HepG2 (cell line): Measurements from ENCODE around the gene BANK1. TPM values are rescaled to one million over a fixed set of nuclear protein-coding genes. Genes with fewer than 3 reads are reported as not detected.

ENCODE experiments used
- ATAC-seq: fragments of 200-7000 bp; cut with Tn5 transposase; 3 replicates; pipeline ENCODE4 v1.9.1; 2020; ENCODE audit warnings: mild to moderate bottlenecking, moderate library complexity
- BruUV-seq: library from RNA; stranded (reverse); fragments of 400-500 nt; replicated peaks from 2 replicates; lab custom pipeline; 2021; lab: Mats Ljungman, UMichigan
- CTCF ChIA-PET: fragments of 300-600 bp; formaldehyde crosslinking; extraction: SDS; loops from one replicate; lab custom pipeline; 2021; ENCODE audit warnings: low total read pairs, inconsistent platforms, low intra/inter-chr PET ratio; lab: Yijun Ruan, JAX
- POLR2A ChIA-PET: fragments of 350-600 bp; sonication (Branson Sonifier 250); formaldehyde crosslinking; loops from one replicate; lab custom pipeline; 2020; ENCODE audit warnings: antibody characterized with exemption, inconsistent platforms; lab: Yijun Ruan, JAX
- DNase-seq: peaks from one replicate; pipeline ENCODE4 v3.0.0-alpha.2; 2015; ENCODE audit warnings: low spot score
- FAIRE-seq: peaks from 3 replicates; lab custom pipeline; 2011; peaks lifted over from hg19 to GRCh38; lab: Jason Lieb, UNC
- H2AFZ ChIP-seq: one replicate; pipeline ENCODE4 v1.6.1; 2011; ENCODE audit warnings: low read length, inconsistent platforms
- H3K27ac ChIP-seq: fragments of 300-600 bp; 3 replicates; pipeline ENCODE4 v1.8.0; 2011; ENCODE audit warnings: mixed run types, mild to moderate bottlenecking, mixed read lengths, low read length, inconsistent platforms; ENCODE audit not compliant: insufficient read depth; ENCODE audit errors: extremely low read length
- H3K27me3 ChIP-seq, 2 experiments: fragments of 200-600 bp in 1 of 2; 2 replicates in 1 of 2; 3 replicates in 1 of 2; pipeline versions ENCODE4 v1.6.0 to v1.8.0; 2011; ENCODE audit warnings: low read length in 2 of 2, mild to moderate bottlenecking in 2 of 2, moderate library complexity in 2 of 2, inconsistent platforms in 1 of 2; ENCODE audit not compliant: insufficient read depth in 2 of 2, control insufficient read depth in 1 of 2
- H3K36me3 ChIP-seq, 2 experiments: fragments of 200-600 bp in 1 of 2; replicated peaks in 1 of 2; 2 replicates in 1 of 2; 3 replicates in 1 of 2; pipeline versions ENCODE4 v1.5.1 to v1.8.0; 2011; ENCODE audit warnings: low read length in 2 of 2, inconsistent platforms in 1 of 2; ENCODE audit not compliant: insufficient read depth in 2 of 2, control insufficient read depth in 1 of 2
- H3K4me1 ChIP-seq: 2 replicates; pipeline ENCODE4 v1.5.1; 2012; ENCODE audit warnings: low read length, inconsistent platforms; ENCODE audit not compliant: insufficient read depth
- H3K4me2 ChIP-seq: 2 replicates; pipeline ENCODE4 v1.6.0; 2011; ENCODE audit warnings: low read depth, low read length, inconsistent platforms
- H3K4me3 ChIP-seq, 3 experiments: fragments of 200-600 bp in 1 of 3; sonication (generic), shearing (Covaris generic) in 1 of 3; replicated peaks in 1 of 3; 2 replicates each; pipeline ENCODE4 v1.5.1; 2011 to 2016; ENCODE audit warnings: low read length in 3 of 3, inconsistent platforms in 2 of 3, low read depth in 2 of 3, mild to moderate bottlenecking in 2 of 3, control low read depth in 1 of 3, mixed read lengths in 1 of 3; ENCODE audit not compliant: insufficient read depth in 1 of 3
- H3K79me2 ChIP-seq: one replicate; pipeline ENCODE4 v1.6.1; 2011; ENCODE audit warnings: low read length, inconsistent platforms; ENCODE audit not compliant: insufficient read depth
- H3K9ac ChIP-seq: 2 replicates; pipeline ENCODE4 v1.6.0; 2011; ENCODE audit warnings: mild to moderate bottlenecking, low read depth, low read length, inconsistent platforms; ENCODE audit not compliant: insufficient read depth
- H3K9me3 ChIP-seq: 2 replicates; pipeline ENCODE4 v1.5.1; 2012; ENCODE audit warnings: mild to moderate bottlenecking, low read length
- H4K20me1 ChIP-seq: 2 replicates; pipeline ENCODE4 v1.6.0; 2011; ENCODE audit warnings: inconsistent platforms, mild to moderate bottlenecking, low read length, moderate library complexity; ENCODE audit not compliant: insufficient read depth
- ATF7-NPFF ChIP-seq: sonication (generic); formaldehyde crosslinking; IDR thresholded peaks from 2 replicates; pipeline ENCODE4 v1.8.1; 2023; ENCODE audit warnings: mild to moderate bottlenecking, low read depth, missing genetic modification reagents, moderate library complexity
- BORCS8-MEF2B ChIP-seq: sonication (generic); formaldehyde crosslinking; IDR thresholded peaks from 2 replicates; pipeline ENCODE4 v1.8.0; 2022; ENCODE audit warnings: mild to moderate bottlenecking, missing genetic modification reagents
- CBX5 ChIP-seq: sonication (generic); formaldehyde crosslinking; IDR thresholded peaks from 2 replicates; pipeline ENCODE4 v1.4.0; 2020; ENCODE audit warnings: missing genetic modification reagents, borderline replicate concordance
- CEBPG ChIP-seq: IDR thresholded peaks from 2 replicates; pipeline ENCODE4 v1.6.1; 2016
- EED ChIP-seq: sonication (generic); formaldehyde crosslinking; IDR thresholded peaks from 2 replicates; pipeline ENCODE4 v1.5.0; 2020; ENCODE audit warnings: mild to moderate bottlenecking, missing genetic modification reagents
- HES4 ChIP-seq: sonication (generic); formaldehyde crosslinking; IDR thresholded peaks from 2 replicates; pipeline ENCODE4 v1.9.0; 2021; ENCODE audit warnings: mild to moderate bottlenecking, missing genetic modification reagents, borderline replicate concordance
- HOXA5 ChIP-seq: sonication (generic); formaldehyde crosslinking; IDR thresholded peaks from 2 replicates; pipeline ENCODE4 v1.4.0; 2020; ENCODE audit warnings: missing genetic modification reagents
- IRF1 ChIP-seq: sonication (generic); formaldehyde crosslinking; IDR thresholded peaks from 2 replicates; pipeline ENCODE4 v1.4.0; 2020; ENCODE audit warnings: low read depth, mild to moderate bottlenecking, missing genetic modification reagents
- MED13 ChIP-seq: sonication (generic); formaldehyde crosslinking; IDR thresholded peaks from 2 replicates; pipeline ENCODE4 v1.5.0; 2020; ENCODE audit warnings: missing genetic modification reagents
- MEF2D ChIP-seq: sonication (generic); formaldehyde crosslinking; IDR thresholded peaks from 2 replicates; pipeline ENCODE4 v1.5.1; 2020; ENCODE audit warnings: mild to moderate bottlenecking, missing genetic modification reagents
- NR2F2 ChIP-seq: IDR thresholded peaks from 2 replicates; pipeline ENCODE4 v1.6.1; 2012; ENCODE audit warnings: low read depth, inconsistent platforms, borderline replicate concordance
- POLR2G ChIP-seq: fragments of 200-400 bp; formaldehyde crosslinking; IDR thresholded peaks from 2 replicates; pipeline ENCODE4 v1.6.1; 2018; ENCODE audit warnings: mild to moderate bottlenecking, low read depth, low read length, moderate library complexity
- REPIN1 ChIP-seq: sonication (generic); formaldehyde crosslinking; IDR thresholded peaks from 2 replicates; pipeline ENCODE4 v1.8.0; 2022; ENCODE audit warnings: missing genetic modification reagents, low read depth, mild to moderate bottlenecking, borderline replicate concordance
- SKI ChIP-seq: fragments of 450-650 bp; IDR thresholded peaks from one replicate; pipeline ENCODE4 v1.6.1; 2018; ENCODE audit warnings: mild to moderate bottlenecking; ENCODE audit not compliant: partially characterized antibody
- ZBTB49 ChIP-seq: sonication (generic); formaldehyde crosslinking; IDR thresholded peaks from 2 replicates; pipeline ENCODE4 v1.4.0; 2020; ENCODE audit warnings: missing genetic modification reagents, borderline replicate concordance
- ZFP36 ChIP-seq: fragments of 150-350 bp; IDR thresholded peaks from 2 replicates; pipeline ENCODE4 v1.6.1; 2018; ENCODE audit warnings: borderline replicate concordance, low read length, low read depth; ENCODE audit not compliant: partially characterized antibody
- ZNF232 ChIP-seq: sonication (generic); formaldehyde crosslinking; IDR thresholded peaks from 2 replicates; pipeline ENCODE4 v1.4.0; 2020; ENCODE audit warnings: missing genetic modification reagents, borderline replicate concordance
- ZNF576 ChIP-seq: sonication (generic); formaldehyde crosslinking; IDR thresholded peaks from 2 replicates; pipeline ENCODE4 v1.4.0; 2020; ENCODE audit warnings: mild to moderate bottlenecking, missing genetic modification reagents
- ZNF629 ChIP-seq: sonication (generic); formaldehyde crosslinking; conservative IDR thresholded peaks from 2 replicates; pipeline ENCODE4 v1.5.0; 2020; ENCODE audit warnings: missing genetic modification reagents
- ZNF747 ChIP-seq: sonication (generic); formaldehyde crosslinking; IDR thresholded peaks from 2 replicates; pipeline ENCODE4 v1.8.1; 2023; ENCODE audit warnings: missing genetic modification reagents, mild to moderate bottlenecking, borderline replicate concordance
- ZSCAN9 ChIP-seq: IDR thresholded peaks from 2 replicates; pipeline ENCODE4 v1.6.1; 2016; ENCODE audit warnings: borderline replicate concordance
- WGBS: methylation state at CpG from one replicate; pipeline ENCODE4 v1.1.6; 2017; ENCODE audit warnings: low lambda C conversion rate; 5-methylcytosine and 5-hydroxymethylcytosine counted together
- in situ Hi-C: cut with HindIII; loops from 2 replicates; pipeline ENCODE4 v1.10.0; 2017; ENCODE audit warnings: low pct_unique_long_range_greater_than_20kb; ENCODE audit not compliant: extremely low pct_ligation_motif_present
- intact Hi-C: fragments of 100-400 bp; cut with micrococcal nuclease; formaldehyde crosslinking; loops from one replicate; pipeline ENCODE4 v1.10.0; 2022; ENCODE audit not compliant: unreplicated experiment
- polyA plus RNA-seq, 8 experiments: library from polyadenylated mRNA; depleted of rRNA in 3 of 8; stranded (reverse) in 7 of 8; unstranded in 1 of 8; fragments of >200 nt; fragmentation: Illumina TruSeq in 4 of 8; extraction: Trizol in 4 of 8; gene quantifications; 2 replicates each; pipeline versions ENCODE4 v1.2.1 to v1.2.3, GENCODE V29; 2011 to 2016; ENCODE audit warnings: low read depth in 4 of 8, missing spikeins in 1 of 8, mixed read lengths in 1 of 8; ENCODE audit not compliant: insufficient read depth in 1 of 8
- total RNA-seq, 5 experiments: library from RNA; depleted of rRNA; stranded (reverse); fragments of >200 nt; fragmentation: Illumina TruSeq; extraction: Trizol; gene quantifications; 2 replicates each; pipeline ENCODE4 v1.2.3, GENCODE V29; 2016; ENCODE audit warnings: low read depth in 1 of 5

BANK1 gene
- total and polyA plus RNA-seq, 2 of the 13 experiments (the other 11 are each of a cell fraction or from before 2014, with no cell fraction given) = 0.15 TPM; not detected in 1

GRCh38 chr4:102037566-102037965 lies 247.0 kb downstream of the BANK1 start (continued):
- TF ChIP-seq ZBTB49 (CRISPR knock-in tag) (no peak), CBX5 (CRISPR knock-in tag) (no peak), MED13 (CRISPR knock-in tag) (no peak), ZFP36 (no peak), HES4 (CRISPR knock-in tag) (no peak), ATF7-NPFF (CRISPR knock-in tag) (no peak)
- TF ChIP-seq, all 625 proteins: peak for 0

- ATAC-seq (no peak), FAIRE-seq (no peak), DNase-seq (no peak)
- Histone ChIP-seq H3K4me2 (no peak overlapping the region), H3K79me2 (no peaks in the 10 kb centered on the region), H3K9ac (no peak overlapping the region), H3K4me1 (no peaks in the 10 kb centered on the region), H4K20me1 (no peaks in the 10 kb centered on the region), H3K9me3 (no peaks in the 10 kb centered on the region), H3K4me3 (no peak overlapping the region), H3K36me3 (no peaks in the 10 kb centered on the region), H2AFZ (no peak overlapping the region), H3K27me3 (no peaks in the 10 kb centered on the region), H3K27ac (no peak overlapping the region)
- TF ChIP-seq REPIN1 (CRISPR knock-in tag) = no peak
- no peak for TF ChIP-seq EED (CRISPR knock-in tag)
- no peak for TF ChIP-seq HOXA5
- no peak for TF ChIP-seq ZNF576 (CRISPR knock-in tag)
- TF ChIP-seq ZSCAN9 = no peak
- TF ChIP-seq ZNF232 (CRISPR knock-in tag) = no peak
- TF ChIP-seq ZNF629 (CRISPR knock-in tag) = no peak
- no peak for TF ChIP-seq POLR2G
- no peak for TF ChIP-seq ZNF747 (CRISPR knock-in tag)
- no peak for TF ChIP-seq CEBPG
- TF ChIP-seq SKI = no peak
- no peak for TF ChIP-seq BORCS8-MEF2B (CRISPR knock-in tag)
- no peak for TF ChIP-seq MEF2D (CRISPR knock-in tag)
- no peak for TF ChIP-seq IRF1 (CRISPR knock-in tag)
- no peak for TF ChIP-seq NR2F2
- 28% methylated on average over 7 of the region's 7 CpGs for WGBS
- intact Hi-C loops (no loop called here), in situ Hi-C loops (no loop called here)
- ChIA-PET CTCF (no interaction called here), POLR2A (no interaction called here)
- no TSS peak for BruUV-seq
Measured at GRCh38 chr4:102042871-102043802, 252.6 kb downstream of the BANK1 start.
